ENCODE results near the gene LRRC75A.

DNA sequence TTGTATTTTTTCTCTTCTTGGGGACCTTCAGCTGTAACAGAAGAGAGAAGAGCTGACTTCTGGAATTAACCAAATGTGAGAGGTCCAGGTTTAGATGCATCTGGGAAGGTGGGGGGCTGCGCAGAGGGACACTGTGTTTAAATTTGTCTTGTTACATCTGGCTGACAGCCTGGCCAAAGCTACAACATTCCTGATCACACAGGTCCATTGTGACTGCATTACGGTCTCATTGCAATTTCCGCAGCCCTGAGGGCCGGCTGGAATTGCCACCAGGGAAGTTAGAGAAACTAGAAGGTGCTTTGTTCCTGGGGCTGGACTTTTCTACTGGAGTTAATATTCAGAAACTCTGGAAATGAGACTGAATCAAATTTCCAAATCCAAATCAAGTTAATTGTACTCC lies 37.9 kb upstream of the LRRC75A start:
- no peak for TF ChIP-seq EP300 (IDR thresholded peaks at IDR 0.05; ENCODE audit: borderline replicate concordance)
- no peak for TF ChIP-seq YY1 (IDR thresholded peaks at IDR 0.05; ENCODE audit: low read depth)
- TF ChIP-seq EGR1 (IDR thresholded peaks at IDR 0.05): no peak
- no peak for TF ChIP-seq CREB1 (IDR thresholded peaks at IDR 0.05; ENCODE audit: low read depth)
- no peak for TF ChIP-seq FOXM1 (IDR thresholded peaks at IDR 0.05; ENCODE audit: borderline replicate concordance, low read depth)
- TF ChIP-seq, protein P1, sequence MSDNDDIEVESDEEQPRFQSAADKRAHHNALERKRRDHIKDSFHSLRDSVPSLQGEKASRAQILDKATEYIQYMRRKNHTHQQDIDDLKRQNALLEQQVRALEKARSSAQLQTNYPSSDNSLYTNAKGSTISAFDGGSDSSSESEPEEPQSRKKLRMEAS (IDR thresholded peaks at IDR 0.05): no peak
- no peak for TF ChIP-seq RAD21 (IDR thresholded peaks at IDR 0.05; ENCODE audit: low read depth)
- TF ChIP-seq, protein P2, sequence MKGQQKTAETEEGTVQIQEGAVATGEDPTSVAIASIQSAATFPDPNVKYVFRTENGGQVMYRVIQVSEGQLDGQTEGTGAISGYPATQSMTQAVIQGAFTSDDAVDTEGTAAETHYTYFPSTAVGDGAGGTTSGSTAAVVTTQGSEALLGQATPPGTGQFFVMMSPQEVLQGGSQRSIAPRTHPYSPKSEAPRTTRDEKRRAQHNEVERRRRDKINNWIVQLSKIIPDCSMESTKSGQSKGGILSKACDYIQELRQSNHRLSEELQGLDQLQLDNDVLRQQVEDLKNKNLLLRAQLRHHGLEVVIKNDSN (IDR thresholded peaks at IDR 0.05): no peak

Measured in Ishikawa (cell line).